ENCODE measurements around the gene KRTAP4-8.
"Not testable (repeated sequence)": the region's sequence is repeated elsewhere in the genome, so short reads cannot be mapped to it uniquely, and the experiment has no call there.

The KRTAP4-8 gene

GRCh38 chr17:41098042-41098441, at the start of gene KRTAP4-8:
Gene KRTAP4-8, minus strand, starts transcription at chr17:41098142. Its CDS starts 58 bp downstream, at chr17:41098084.
- no peak for DNase-seq (ENCODE audit: low read depth in 4 of 4, low spot score in 1 of 4)

- DNase-seq (ENCODE audit: low read depth in 4 of 4, low spot score in 1 of 4), result no peak
Observed at GRCh38 chr17:41145261-41145660, 47.3 kb upstream of the KRTAP4-8 start.

- no peak for DNase-seq (ENCODE audit: low read depth in 4 of 4, low spot score in 1 of 4)
Observed at GRCh38 chr17:41144846-41145245, 46.9 kb upstream of the KRTAP4-8 start.

- no peak for DNase-seq (ENCODE audit: low read depth in 4 of 4, low spot score in 1 of 4)
Observed at GRCh38 chr17:41141361-41141760, 43.4 kb upstream of the KRTAP4-8 start.

- no peak for DNase-seq (ENCODE audit: low read depth in 4 of 4, low spot score in 1 of 4)
Observed at GRCh38 chr17:41140360-41141131, 42.6 kb upstream of the KRTAP4-8 start, which contains the start of gene KRTAP4-6. Gene KRTAP4-6, minus strand, starts transcription at chr17:41140544. Its CDS starts 57 bp downstream, at chr17:41140487.

GRCh38 chr17:41139865-41140264, 41.9 kb upstream of the KRTAP4-8 start:
- not testable (repeated sequence) for DNase-seq (ENCODE audit: low read depth in 4 of 4, low spot score in 1 of 4)

GRCh38 chr17:41133880-41134735, 36.2 kb upstream of the KRTAP4-8 start:
- no peak for DNase-seq (ENCODE audit: low read depth in 4 of 4, low spot score in 1 of 4)

GRCh38 chr17:41131979-41132378, 34.0 kb upstream of the KRTAP4-8 start:
- no peak for DNase-seq (ENCODE audit: low read depth in 4 of 4, low spot score in 1 of 4)

- no peak for DNase-seq (ENCODE audit: low read depth in 4 of 4, low spot score in 1 of 4)
Observed at GRCh38 chr17:41127371-41127770, 29.4 kb upstream of the KRTAP4-8 start.

- DNase-seq (ENCODE audit: low read depth in 4 of 4, low spot score in 1 of 4), result no peak
Observed at GRCh38 chr17:41126412-41126811, 28.5 kb upstream of the KRTAP4-8 start.

- DNase-seq (ENCODE audit: low read depth in 4 of 4, low spot score in 1 of 4), result no peak
Observed at GRCh38 chr17:41125064-41125463, 27.1 kb upstream of the KRTAP4-8 start.

- not testable (repeated sequence) for DNase-seq (ENCODE audit: low read depth in 4 of 4, low spot score in 1 of 4)
Observed at GRCh38 chr17:41123991-41124371, 26.0 kb upstream of the KRTAP4-8 start, which contains the start of gene KRTAP4-12. Gene KRTAP4-12, minus strand, starts transcription at chr17:41124182. Its CDS starts 60 bp downstream, at chr17:41124122.

- not testable (repeated sequence) for DNase-seq (ENCODE audit: low read depth in 4 of 4, low spot score in 1 of 4)
Observed at GRCh38 chr17:41123292-41123990, 25.5 kb upstream of the KRTAP4-8 start.

- no peak for DNase-seq (ENCODE audit: low read depth in 4 of 4, low spot score in 1 of 4)
Observed at GRCh38 chr17:41121742-41122141, 23.8 kb upstream of the KRTAP4-8 start.

GRCh38 chr17:41119696-41120690, 22.1 kb upstream of the KRTAP4-8 start:
- DNase-seq (ENCODE audit: low read depth in 4 of 4, low spot score in 1 of 4), result not testable (repeated sequence)

GRCh38 chr17:41118721-41119120, 20.8 kb upstream of the KRTAP4-8 start:
- no peak for DNase-seq (ENCODE audit: low read depth in 4 of 4, low spot score in 1 of 4)

GRCh38 chr17:41117846-41118386, 20.0 kb upstream of the KRTAP4-8 start, which contains the start of gene KRTAP4-11:
Gene KRTAP4-11, minus strand, starts transcription at chr17:41118373. Its CDS starts 58 bp downstream, at chr17:41118315.
- not testable (repeated sequence) for DNase-seq (ENCODE audit: low read depth in 4 of 4, low spot score in 1 of 4)

GRCh38 chr17:41116297-41116696, 18.4 kb upstream of the KRTAP4-8 start:
- no peak for DNase-seq (ENCODE audit: low read depth in 4 of 4, low spot score in 1 of 4)

GRCh38 chr17:41111151-41111885, 13.4 kb upstream of the KRTAP4-8 start:
- DNase-seq (ENCODE audit: low read depth in 4 of 4, low spot score in 1 of 4), result no peak

Data from stimulated activated CD4-positive, alpha-beta T cell treated with anti-CD3 and anti-CD28 coated beads, Interleukin-1b, Interleukin-23, amount 100 ng/mL, for 24 hours (primary cell).